H1 (cell line): ENCODE results near the gene PES1. TPM values are rescaled to one million over a fixed set of nuclear protein-coding genes. Genes with fewer than 3 reads are reported as not detected.

Experiments used
- ATF2 ChIP-seq: IDR thresholded peaks from 2 replicates; pipeline ENCODE4 v1.6.1; 2012; ENCODE audit warnings: low read length, inconsistent platforms
- CREB1 ChIP-seq: IDR thresholded peaks from 2 replicates; pipeline ENCODE4 v1.6.1; 2012; ENCODE audit warnings: inconsistent platforms
- EP300 ChIP-seq, 2 experiments: IDR thresholded peaks; 1 replicate in 1 of 2; 2 replicates in 1 of 2; pipeline ENCODE4 v1.6.1; 2011 to 2012; ENCODE audit warnings: low read depth in 2 of 2, low read length in 2 of 2, mild to moderate bottlenecking in 2 of 2, borderline replicate concordance in 1 of 2, inconsistent platforms in 1 of 2, moderate library complexity in 1 of 2
- KDM4A ChIP-seq: IDR thresholded peaks from one replicate; pipeline ENCODE4 v1.7.1; 2012; ENCODE audit warnings: low read depth, mild to moderate bottlenecking, moderate library complexity, low read length, inconsistent platforms; ENCODE audit not compliant: severe bottlenecking
- MAX ChIP-seq: IDR thresholded peaks from 2 replicates; pipeline ENCODE4 v1.6.1; 2012; ENCODE audit warnings: inconsistent platforms
- NANOG ChIP-seq: IDR thresholded peaks from 2 replicates; pipeline ENCODE4 v1.6.1; 2011; ENCODE audit warnings: low read length, low read depth, mild to moderate bottlenecking, inconsistent platforms; ENCODE audit not compliant: insufficient read depth, poor library complexity, severe bottlenecking
- PHF8 ChIP-seq: fragments of 200-600 bp; sonication (generic); conservative IDR thresholded peaks from 2 replicates; pipeline ENCODE4 v1.7.1; 2012; ENCODE audit warnings: low read depth, mild to moderate bottlenecking, inconsistent platforms, low read length, moderate library complexity
- POLR2AphosphoS5 ChIP-seq: IDR thresholded peaks from 2 replicates; pipeline ENCODE4 v1.6.1; 2011; ENCODE audit warnings: low read depth, low read length
- RXRA ChIP-seq: IDR thresholded peaks from 2 replicates; pipeline ENCODE4 v1.6.1; 2011; ENCODE audit warnings: low read depth, mild to moderate bottlenecking, low read length, moderate library complexity; ENCODE audit not compliant: insufficient read depth
- SP4 ChIP-seq: IDR thresholded peaks from 2 replicates; pipeline ENCODE4 v1.6.1; 2012; ENCODE audit warnings: low read length, inconsistent platforms
- TAF1 ChIP-seq: IDR thresholded peaks from 2 replicates; pipeline ENCODE4 v1.6.1; 2011; ENCODE audit warnings: mild to moderate bottlenecking, low read depth, low read length
- polyA plus RNA-seq, 7 experiments: library from polyadenylated mRNA; depleted of rRNA in 3 of 7; stranded (reverse) in 5 of 7; unstranded in 2 of 7; fragments of >200 nt in 5 of 7; fragments of 200-250 nt in 2 of 7; gene quantifications; 1 replicate in 5 of 7; 2 replicates in 1 of 7; 4 replicates in 1 of 7; pipeline versions ENCODE4 v1.2.1 to v1.2.3, GENCODE V29; 2011 to 2013; ENCODE audit warnings: missing spikeins in 2 of 7, mixed read lengths in 2 of 7
- total RNA-seq: library from RNA; stranded (reverse); fragmentation: NEBNext Ultra II Directional; extraction: Animal tissue kit (Norgen Biotek cat#: 25700); gene quantifications from 2 replicates; pipeline ENCODE4 v1.2.1, GENCODE V29; 2021

The PES1 gene
- total and polyA plus RNA-seq, 2 of the 8 experiments (the other 6 are each of a cell fraction or from before 2014, with no cell fraction given): 121 to 191 TPM

- TF ChIP-seq CREB1 (no peak), SP4 (no peak), NANOG (no peak), POLR2AphosphoS5 (no peak), MAX (peak; percentile 23; the same call in 1 of the 2 replicates), EP300 (IDR thresholded peaks at IDR 0.05; ENCODE audit: borderline replicate concordance in 1 of 2, low read depth in 2 of 2, low read length in 2 of 2) (no peak), RXRA (no peak), PHF8 (peak; percentile 51; the same call in 1 of the 2 replicates), ATF2 (no peak), TAF1 (0 out of 2 replicates have a peak, but pooled peaks have one; percentile 34), KDM4A (no peak)
Observed at GRCh38 chr22:30541961-30542810, 49.5 kb downstream of the PES1 start (continued).
